ENCODE measurements around the gene XRCC1.
"Not testable (repeated sequence)": the region's sequence is repeated elsewhere in the genome, so short reads cannot be mapped to it uniquely, and the experiment has no call there.

Gene XRCC1

GRCh38 chr19:43572171-43572588 is 3.1 kb downstream of the XRCC1 start:
- DNase-seq = no peak

- no peak for DNase-seq
Observed at GRCh38 chr19:43570174-43570791, 5.0 kb downstream of the XRCC1 start.

- no peak for DNase-seq
Observed at GRCh38 chr19:43569657-43570056, 5.7 kb downstream of the XRCC1 start.

- DNase-seq = peak; percentile 68
Observed at GRCh38 chr19:43564800-43565199, 10.5 kb downstream of the XRCC1 start.

- DNase-seq = no peak
Observed at GRCh38 chr19:43563816-43564457, 11.4 kb downstream of the XRCC1 start.

- DNase-seq = no peak
Observed at GRCh38 chr19:43562698-43563241, 12.6 kb downstream of the XRCC1 start.

GRCh38 chr19:43562226-43562697 is 13.1 kb downstream of the XRCC1 start:
- DNase-seq = no peak

GRCh38 chr19:43561139-43561970 is 14.0 kb downstream of the XRCC1 start:
- DNase-seq = no peak

GRCh38 chr19:43560687-43561086 is 14.6 kb downstream of the XRCC1 start:
- no peak for DNase-seq

- peak; percentile 8 for DNase-seq
Observed at GRCh38 chr19:43555185-43555770, 20.0 kb downstream of the XRCC1 start.

GRCh38 chr19:43554317-43554895 is 20.9 kb downstream of the XRCC1 start:
- no peak for DNase-seq

- no peak for DNase-seq
Observed at GRCh38 chr19:43553656-43554055, 21.7 kb downstream of the XRCC1 start.

GRCh38 chr19:43552616-43553015 is 22.7 kb downstream of the XRCC1 start:
- DNase-seq = no peak

- DNase-seq = no peak
Observed at GRCh38 chr19:43552198-43552450, 23.2 kb downstream of the XRCC1 start.

GRCh38 chr19:43551399-43552197 is 23.7 kb downstream of the XRCC1 start:
- no peak for DNase-seq

GRCh38 chr19:43548706-43549105 is 26.6 kb downstream of the XRCC1 start:
- DNase-seq = no peak

GRCh38 chr19:43547926-43548325 is 27.4 kb downstream of the XRCC1 start:
- not testable (repeated sequence) for DNase-seq

- DNase-seq = no peak
Observed at GRCh38 chr19:43546581-43546980, 28.7 kb downstream of the XRCC1 start.

GRCh38 chr19:43545981-43546380 is 29.3 kb downstream of the XRCC1 start:
- no peak for DNase-seq

GRCh38 chr19:43545276-43545675 is 30.1 kb downstream of the XRCC1 start:
- no peak for DNase-seq

- DNase-seq = no peak
Observed at GRCh38 chr19:43544077-43544476, 31.2 kb downstream of the XRCC1 start.

Measured in DMS79 treated with DMSO at 0.1 percent for 48 hours (cell line).